Ascending aorta (tissue), 2 donors: ENCODE measurements around the gene ULK4. TPM values are rescaled to one million over a fixed set of nuclear protein-coding genes. Genes with fewer than 3 reads are reported as not detected.

Experiments
- DNase-seq, 2 donors: peaks; one replicate each; pipeline ENCODE4 v3.0.0-alpha.2; 2019; ENCODE audit warnings: low spot score in 2 of 2
- H3K27ac ChIP-seq, 2 donors: fragments of 200-600 bp; sonication (generic); one replicate each; pipeline ENCODE4 v1.5.1; 2016 to 2017; ENCODE audit warnings: mild to moderate bottlenecking in 1 of 2
- H3K27me3 ChIP-seq: fragments of 200-600 bp; sonication (generic); one replicate; pipeline ENCODE4 v1.5.1; 2017
- H3K36me3 ChIP-seq, 2 donors: fragments of 200-600 bp; sonication (generic); one replicate each; pipeline ENCODE4 v1.5.1; 2016
- H3K4me1 ChIP-seq, 2 donors: fragments of 200-600 bp; sonication (generic); one replicate each; pipeline ENCODE4 v1.5.1; 2016 to 2017; ENCODE audit warnings: mild to moderate bottlenecking in 1 of 2
- H3K4me3 ChIP-seq, 2 donors: fragments of 200-600 bp; sonication (generic); one replicate each; pipeline ENCODE4 v1.5.1; 2016 to 2017; ENCODE audit warnings: mild to moderate bottlenecking in 1 of 2
- H3K9me3 ChIP-seq, 2 donors: fragments of 200-600 bp; sonication (generic); one replicate each; pipeline ENCODE4 v1.5.1; 2016
- intact Hi-C: fragments of 100-400 bp; cut with DNase I; formaldehyde crosslinking; loops from one replicate; pipeline ENCODE4 v1.15.1; 2023
- total RNA-seq: library from RNA; depleted of rRNA; stranded (reverse); fragments of >200 nt; gene quantifications from one replicate; pipeline ENCODE4 v1.1.0, GENCODE V29; 2016
- TF ChIP-seq, protein P1 (sequence below), 3 experiments: fragments of 200-600 bp in 2 of 3; fragments of 450-650 bp in 1 of 3; sonication (generic) in 2 of 3; IDR thresholded peaks; one replicate each; pipeline ENCODE4 v1.5.1; 2016 to 2019; ENCODE audit warnings: antibody characterized with exemption in 3 of 3, mild to moderate bottlenecking in 1 of 3, moderate library complexity in 1 of 3

ULK4 gene
- total RNA-seq, 1 donor from 2014 or later = 4.2 TPM

DNA sequence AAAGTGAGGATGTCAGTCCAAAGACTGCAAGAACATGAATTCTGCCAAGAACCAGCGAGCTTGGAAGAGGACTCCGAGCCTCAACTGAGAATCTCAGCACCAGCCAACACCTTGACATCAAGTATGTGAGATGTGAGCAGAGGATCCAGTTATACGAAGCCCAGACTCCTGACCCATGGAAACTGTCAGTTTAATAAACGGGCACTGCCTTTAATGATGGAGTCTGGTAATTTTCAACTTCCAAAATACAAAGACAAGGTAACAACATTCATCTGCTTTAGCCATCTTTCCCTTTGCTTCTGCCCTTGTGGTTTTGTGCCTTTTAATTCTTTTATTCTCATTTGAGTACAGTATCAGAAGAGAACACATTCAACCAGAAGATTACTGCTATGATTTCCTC lies 211.9 kb downstream of the ULK4 start:
- Histone ChIP-seq H3K27ac (no peak overlapping the region), H3K27me3 (no peaks in the 10 kb centered on the region), H3K9me3 (no peaks in the 10 kb centered on the region), H3K36me3 (no peaks in the 10 kb centered on the region), H3K4me3 (no peak overlapping the region), H3K4me1 (no peaks in the 10 kb centered on the region)
- TF ChIP-seq, protein P1, sequence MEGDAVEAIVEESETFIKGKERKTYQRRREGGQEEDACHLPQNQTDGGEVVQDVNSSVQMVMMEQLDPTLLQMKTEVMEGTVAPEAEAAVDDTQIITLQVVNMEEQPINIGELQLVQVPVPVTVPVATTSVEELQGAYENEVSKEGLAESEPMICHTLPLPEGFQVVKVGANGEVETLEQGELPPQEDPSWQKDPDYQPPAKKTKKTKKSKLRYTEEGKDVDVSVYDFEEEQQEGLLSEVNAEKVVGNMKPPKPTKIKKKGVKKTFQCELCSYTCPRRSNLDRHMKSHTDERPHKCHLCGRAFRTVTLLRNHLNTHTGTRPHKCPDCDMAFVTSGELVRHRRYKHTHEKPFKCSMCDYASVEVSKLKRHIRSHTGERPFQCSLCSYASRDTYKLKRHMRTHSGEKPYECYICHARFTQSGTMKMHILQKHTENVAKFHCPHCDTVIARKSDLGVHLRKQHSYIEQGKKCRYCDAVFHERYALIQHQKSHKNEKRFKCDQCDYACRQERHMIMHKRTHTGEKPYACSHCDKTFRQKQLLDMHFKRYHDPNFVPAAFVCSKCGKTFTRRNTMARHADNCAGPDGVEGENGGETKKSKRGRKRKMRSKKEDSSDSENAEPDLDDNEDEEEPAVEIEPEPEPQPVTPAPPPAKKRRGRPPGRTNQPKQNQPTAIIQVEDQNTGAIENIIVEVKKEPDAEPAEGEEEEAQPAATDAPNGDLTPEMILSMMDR (IDR thresholded peaks at IDR 0.05) = no peak
- DNase-seq = no peak
- intact Hi-C loops = no loop called here

DNA sequence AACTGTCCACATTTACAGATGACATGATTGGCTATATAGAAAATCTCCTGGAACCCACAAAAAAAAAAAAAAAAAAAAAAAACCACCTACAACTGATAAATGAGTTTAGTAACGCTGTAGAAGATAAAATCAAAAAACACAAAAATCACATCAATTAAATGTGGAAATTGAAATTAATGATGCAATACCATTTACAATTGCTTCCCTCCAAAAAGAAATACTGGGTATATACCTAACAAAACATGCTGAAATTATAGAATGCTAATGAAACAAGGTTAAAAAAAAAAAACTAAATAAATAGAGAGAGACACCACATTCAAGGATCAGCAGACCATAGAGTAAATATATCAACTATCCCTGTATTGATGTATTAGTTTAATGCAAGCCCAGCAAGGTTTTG lies 215.7 kb downstream of the ULK4 start:
- H3K27me3 ChIP-seq = no peaks in the 10 kb centered on the region

DNA sequence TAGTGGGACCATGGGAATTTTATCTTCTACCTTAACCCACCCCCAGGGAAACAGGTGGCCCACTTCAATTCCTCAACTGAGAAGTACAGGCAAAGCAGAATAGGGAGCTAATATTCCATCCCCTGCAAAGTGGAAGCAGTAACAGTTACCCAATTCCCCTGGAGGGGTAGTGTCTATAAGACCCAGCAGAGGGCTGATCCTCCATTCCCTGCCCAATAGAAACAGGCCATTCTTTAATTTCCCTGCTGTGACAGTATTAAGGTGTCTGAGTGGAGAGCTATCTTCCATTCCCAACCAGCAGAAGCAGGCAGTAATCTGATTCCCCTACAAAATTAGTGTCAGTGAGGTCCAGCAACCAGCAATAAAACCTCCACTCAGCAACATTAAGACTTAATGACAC lies 219.8 kb downstream of the ULK4 start:
- intact Hi-C loops = no loop called here
- no peaks in the 10 kb centered on the region for H3K36me3 ChIP-seq
- no peaks in the 10 kb centered on the region for H3K27me3 ChIP-seq
- DNase-seq = no peak
- no peak overlapping the region for H3K27ac ChIP-seq
- H3K4me1 ChIP-seq = no peaks in the 10 kb centered on the region
- TF ChIP-seq, protein P1 (IDR thresholded peaks at IDR 0.05) = no peak
- no peak overlapping the region for H3K4me3 ChIP-seq
- H3K9me3 ChIP-seq = no peaks in the 10 kb centered on the region

More for the DNA sequence above, 215.7 kb downstream of the ULK4 start:
- DNase-seq = no peak
- no peaks in the 10 kb centered on the region for H3K36me3 ChIP-seq
- H3K4me3 ChIP-seq = no peak overlapping the region
- intact Hi-C loops = no loop called here
- H3K4me1 ChIP-seq = no peaks in the 10 kb centered on the region
- TF ChIP-seq, protein P1 (IDR thresholded peaks at IDR 0.05) = no peak
- no peaks in the 10 kb centered on the region for H3K9me3 ChIP-seq
- no peak overlapping the region for H3K27ac ChIP-seq

- H3K36me3 ChIP-seq = no peaks in the 10 kb centered on the region
- no peaks in the 10 kb centered on the region for H3K9me3 ChIP-seq
- TF ChIP-seq, protein P1 (IDR thresholded peaks at IDR 0.05) = no peak
- H3K27ac ChIP-seq = no peak overlapping the region
- DNase-seq = no peak
- no peaks in the 10 kb centered on the region for H3K4me1 ChIP-seq
- no peak overlapping the region for H3K4me3 ChIP-seq
- intact Hi-C loops = no loop called here
- H3K27me3 ChIP-seq = no peaks in the 10 kb centered on the region
Observed at GRCh38 chr3:41740374-41740886, 221.5 kb downstream of the ULK4 start.

DNA sequence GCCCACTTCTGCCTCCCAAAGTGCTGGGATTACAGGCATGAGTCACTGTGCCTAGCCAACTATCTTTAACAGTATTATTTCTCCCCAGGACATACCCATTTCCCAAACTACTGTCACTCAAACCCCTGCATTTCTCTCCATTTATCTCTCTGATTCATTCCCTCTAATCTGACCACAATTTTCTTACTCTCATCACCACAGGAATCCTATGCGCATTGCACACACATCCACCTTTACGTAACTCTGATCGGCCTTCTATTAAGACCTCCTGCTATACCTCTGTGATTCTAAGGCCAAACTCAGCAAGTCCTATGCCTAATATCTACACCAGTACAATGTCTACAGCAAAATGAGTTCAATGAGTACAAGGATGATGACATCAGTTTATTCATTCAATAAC lies 235.0 kb downstream of the ULK4 start:
- H3K27me3 ChIP-seq = no peaks in the 10 kb centered on the region
- TF ChIP-seq, protein P1 (IDR thresholded peaks at IDR 0.05) = no peak
- DNase-seq = no peak
- H3K36me3 ChIP-seq = no peaks in the 10 kb centered on the region
- no peaks in the 10 kb centered on the region for H3K4me1 ChIP-seq
- no peaks in the 10 kb centered on the region for H3K9me3 ChIP-seq
- no peak overlapping the region for H3K4me3 ChIP-seq
- no peak overlapping the region for H3K27ac ChIP-seq
- intact Hi-C loops = no loop called here

DNA sequence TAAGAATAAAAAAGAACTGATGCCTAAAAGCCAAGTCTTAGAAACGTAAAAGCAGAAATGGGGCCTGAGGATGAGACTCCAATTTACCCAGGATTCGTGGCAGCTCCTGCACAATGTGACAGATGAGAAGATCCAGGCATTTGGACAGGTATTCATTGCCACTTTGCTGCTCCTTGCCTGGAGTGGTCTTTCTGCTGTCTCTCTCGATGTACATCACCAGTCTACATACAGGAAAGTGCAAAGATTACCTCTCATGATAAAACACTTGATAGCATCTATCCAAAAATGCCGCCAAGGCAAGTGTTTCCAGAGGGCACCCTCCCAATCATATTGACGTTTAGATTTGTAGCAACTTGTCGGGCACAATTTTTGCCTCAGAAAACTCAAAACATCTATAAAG lies 244.3 kb downstream of the ULK4 start:
- TF ChIP-seq, protein P1 (IDR thresholded peaks at IDR 0.05) = no peak
- intact Hi-C loops = loop anchor here (5.0 kb wide), 1 partner anchor 1135 kb away; no protein-coding TSS in a partner anchor
- no peak overlapping the region for H3K4me3 ChIP-seq
- H3K4me1 ChIP-seq = no peaks in the 10 kb centered on the region
- H3K9me3 ChIP-seq = no peaks in the 10 kb centered on the region
- H3K27me3 ChIP-seq = no peaks in the 10 kb centered on the region
- H3K27ac ChIP-seq = no peak overlapping the region
- DNase-seq = no peak
- H3K36me3 ChIP-seq = no peaks in the 10 kb centered on the region
